D721Med (cell line): ENCODE data around the gene ZFP62.

Source experiments
- DNase-seq: peaks from one replicate; pipeline ENCODE4 v3.0.0; 2011; ENCODE audit warnings: low spot score; ENCODE audit not compliant: insufficient read length
- FAIRE-seq: peaks from 2 replicates; lab custom pipeline; 2011; peaks lifted over from hg19 to GRCh38; lab: Jason Lieb, UNC
- CTCF ChIP-seq: IDR thresholded peaks from 2 replicates; pipeline ENCODE4 v1.5.1; 2012; ENCODE audit warnings: mild to moderate bottlenecking, control low read depth; ENCODE audit not compliant: insufficient read depth; ENCODE audit errors: missing control alignments

Gene ZFP62

GRCh38 chr5:180823346-180823745 lies 37.7 kb downstream of the ZFP62 start:
- TF ChIP-seq CTCF: no peak
- FAIRE-seq (no peak), DNase-seq (no peak)

- no peak for DNase-seq
- no peak for TF ChIP-seq CTCF
- FAIRE-seq: no peak
Observed at GRCh38 chr5:180821538-180821937, 39.5 kb downstream of the ZFP62 start.

DNA sequence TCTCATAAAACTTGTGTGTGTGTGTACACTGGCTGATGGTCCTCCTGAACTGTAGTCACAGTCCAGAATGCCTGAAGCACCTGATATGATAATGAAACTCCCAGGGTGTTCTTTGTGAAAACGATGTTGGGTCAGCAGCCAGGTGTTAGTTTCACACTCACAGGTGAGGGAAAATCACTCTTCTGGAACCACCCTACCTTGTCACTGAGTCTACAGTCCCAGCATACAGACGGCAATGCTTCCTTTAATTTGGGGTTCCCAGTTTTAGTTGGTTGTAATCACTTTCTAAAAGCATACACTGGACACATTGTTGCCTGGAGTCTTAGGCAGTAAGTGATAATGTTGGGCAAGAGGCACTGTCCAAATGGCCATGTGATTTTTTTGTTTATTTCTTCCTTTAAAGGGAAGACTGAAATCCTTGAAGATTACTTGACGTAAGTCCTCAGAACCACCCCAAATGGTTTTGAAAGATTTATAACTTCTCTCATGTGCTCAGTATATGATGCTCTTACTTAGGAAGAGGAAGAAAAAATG lies 40.2 kb downstream of the ZFP62 start:
- DNase-seq (no peak), FAIRE-seq (no peak)
- TF ChIP-seq CTCF: no peak

DNA sequence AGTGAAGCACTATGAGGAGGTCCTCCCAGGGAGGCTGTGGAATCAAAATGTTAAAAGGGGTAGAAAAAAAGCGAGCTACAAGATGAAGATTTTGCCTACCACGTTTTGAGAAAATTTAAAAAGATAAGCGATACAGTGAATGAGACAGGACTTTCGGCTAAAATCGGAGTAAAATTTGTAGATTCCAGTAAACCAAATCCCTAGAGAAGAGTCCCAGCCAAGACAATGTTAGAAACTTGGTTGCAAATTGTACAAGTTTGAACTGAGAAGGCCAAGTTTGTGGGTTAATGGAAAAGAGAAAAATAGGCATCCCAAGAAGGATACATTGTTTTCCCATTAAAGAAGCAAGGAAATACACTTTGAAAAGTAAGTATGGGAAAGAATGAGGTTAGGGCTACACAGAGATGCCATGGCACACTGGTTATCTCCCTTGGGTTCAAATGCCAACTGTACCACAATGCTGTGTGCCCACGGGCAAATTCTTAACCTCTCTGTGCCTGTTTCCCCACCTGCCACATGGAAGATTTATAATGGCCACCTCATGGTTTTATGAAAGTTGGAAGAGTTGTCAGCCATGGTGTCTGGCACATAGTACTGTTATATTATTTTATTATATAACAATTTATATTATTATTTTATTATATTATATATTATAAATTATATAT lies 42.3 kb downstream of the ZFP62 start:
- DNase-seq (no peak), FAIRE-seq (no peak)
- TF ChIP-seq CTCF: no peak

- DNase-seq (no peak), FAIRE-seq (no peak)
- TF ChIP-seq CTCF: no peak
Observed at GRCh38 chr5:180817893-180818674, 43.0 kb downstream of the ZFP62 start.

DNA sequence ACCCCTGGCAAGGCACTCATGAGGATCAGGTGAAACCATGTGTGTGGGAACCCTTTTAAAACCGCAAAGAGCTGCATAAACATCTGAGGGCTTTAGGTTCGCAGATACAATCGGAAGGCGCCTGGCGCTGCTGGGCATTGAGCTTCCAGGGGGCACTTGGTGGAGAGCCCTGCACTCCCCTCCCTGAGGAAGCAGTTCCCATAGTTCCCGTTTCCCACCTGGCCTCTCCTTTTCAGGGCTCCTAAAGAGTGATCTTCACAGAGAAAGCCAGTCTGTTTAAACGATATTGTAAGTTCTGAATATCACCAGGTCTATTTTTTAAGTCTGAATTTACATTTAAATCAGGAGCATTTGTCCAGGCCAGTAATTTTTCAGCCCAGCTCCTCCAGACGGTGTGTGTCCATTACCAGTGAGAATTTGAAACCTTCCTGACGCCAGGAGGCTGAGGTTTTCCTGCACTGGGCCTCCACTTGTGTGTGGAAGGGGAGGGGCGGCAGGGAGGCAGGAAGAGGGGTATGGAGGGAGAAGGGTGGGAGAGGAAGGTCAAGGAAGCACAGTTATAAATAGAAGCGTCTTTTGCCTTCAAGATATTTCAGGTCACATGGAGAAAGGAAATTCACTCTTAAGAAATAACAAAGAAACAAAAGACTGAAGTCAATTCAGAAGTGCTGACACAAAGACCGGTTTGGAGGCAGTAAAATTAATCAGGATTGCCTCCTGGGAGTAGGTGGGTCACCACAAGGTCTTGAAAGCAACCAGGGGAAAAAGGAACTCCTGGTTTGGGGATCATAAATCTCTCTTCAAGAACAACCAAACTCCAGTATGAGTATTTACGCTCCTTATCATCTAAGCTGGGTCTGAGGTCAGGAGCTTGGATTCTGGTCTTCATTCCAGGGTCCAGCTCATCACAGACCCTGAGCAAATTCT lies 44.2 kb downstream of the ZFP62 start:
- TF ChIP-seq CTCF: no peak
- no peak for FAIRE-seq
- DNase-seq: no peak
